ENCODE data around the gene MRPS7.
"Not testable (repeated sequence)": the region's sequence is repeated elsewhere in the genome, so short reads cannot be mapped to it uniquely, and the experiment has no call there.

The MRPS7 gene

GRCh38 chr17:75270966-75271232, 9.2 kb downstream of the MRPS7 start, which contains the start of gene MIF4GD:
Gene MIF4GD, minus strand, starts transcription at chr17:75271231. Its CDS starts 1,036 bp downstream, at chr17:75270195.
- Histone ChIP-seq H3K27me3 (replicated peaks; ENCODE audit: control insufficient read depth, insufficient read depth, low read length, poor library complexity, severe bottlenecking) (no peaks in the 10 kb centered on the region), H3K4me1 (ENCODE audit: control insufficient read depth, insufficient read depth, low read length, poor library complexity, severe bottlenecking) (peaks cover 20% of the 10 kb centered on the region), H3K9me3 (ENCODE audit: control insufficient read depth, low read length) (no peaks in the 10 kb centered on the region), H3K36me3 (ENCODE audit: control insufficient read depth, insufficient read depth, low read length) (peaks cover 12% of the 10 kb centered on the region), H3K27ac (ENCODE audit: insufficient read depth, low read length, poor library complexity, severe bottlenecking) (peak within 1 kb of the TSS; percentile 86), H3K4me3 (ENCODE audit: insufficient read depth, low read depth, low read length, poor library complexity, severe bottlenecking) (peak within 1 kb of the TSS; percentile 84)
- no peak for DNase-seq

- H3K4me1 ChIP-seq (ENCODE audit: control insufficient read depth, insufficient read depth, low read length, poor library complexity, severe bottlenecking), result peaks cover 20% of the 10 kb centered on the region
- peak overlapping the region; percentile 84 for H3K27ac ChIP-seq (ENCODE audit: insufficient read depth, low read length, poor library complexity, severe bottlenecking)
- no peaks in the 10 kb centered on the region for H3K27me3 ChIP-seq (replicated peaks; ENCODE audit: control insufficient read depth, insufficient read depth, low read length, poor library complexity, severe bottlenecking)
- peak overlapping the region; percentile 66 for H3K4me3 ChIP-seq (ENCODE audit: insufficient read depth, low read depth, low read length, poor library complexity, severe bottlenecking)
- H3K9me3 ChIP-seq (ENCODE audit: control insufficient read depth, low read length), result no peaks in the 10 kb centered on the region
- DNase-seq, result peak; percentile 74 to 79 (median 76)
- peaks cover 8% of the 10 kb centered on the region for H3K36me3 ChIP-seq (ENCODE audit: control insufficient read depth, insufficient read depth, low read length)
Observed at GRCh38 chr17:75271233-75271954, 9.7 kb downstream of the MRPS7 start.

- no peak for DNase-seq
- Histone ChIP-seq H3K36me3 (ENCODE audit: control insufficient read depth, insufficient read depth, low read length) (peaks cover 4% of the 10 kb centered on the region), H3K27ac (ENCODE audit: insufficient read depth, low read length, poor library complexity, severe bottlenecking) (peak overlapping the region; percentile 84), H3K9me3 (ENCODE audit: control insufficient read depth, low read length) (no peaks in the 10 kb centered on the region), H3K4me1 (ENCODE audit: control insufficient read depth, insufficient read depth, low read length, poor library complexity, severe bottlenecking) (peaks cover 20% of the 10 kb centered on the region), H3K27me3 (replicated peaks; ENCODE audit: control insufficient read depth, insufficient read depth, low read length, poor library complexity, severe bottlenecking) (no peaks in the 10 kb centered on the region), H3K4me3 (ENCODE audit: insufficient read depth, low read depth, low read length, poor library complexity, severe bottlenecking) (peak overlapping the region; percentile 66)
Observed at GRCh38 chr17:75271955-75272847, 10.5 kb downstream of the MRPS7 start.

- H3K4me1 ChIP-seq (ENCODE audit: control insufficient read depth, insufficient read depth, low read length, poor library complexity, severe bottlenecking), result peaks cover 20% of the 10 kb centered on the region
- no peak for DNase-seq
- H3K4me3 ChIP-seq (ENCODE audit: insufficient read depth, low read depth, low read length, poor library complexity, severe bottlenecking), result no peak overlapping the region
- no peaks in the 10 kb centered on the region for H3K9me3 ChIP-seq (ENCODE audit: control insufficient read depth, low read length)
- no peak overlapping the region for H3K27ac ChIP-seq (ENCODE audit: insufficient read depth, low read length, poor library complexity, severe bottlenecking)
- no peaks in the 10 kb centered on the region for H3K27me3 ChIP-seq (replicated peaks; ENCODE audit: control insufficient read depth, insufficient read depth, low read length, poor library complexity, severe bottlenecking)
- H3K36me3 ChIP-seq (ENCODE audit: control insufficient read depth, insufficient read depth, low read length), result peaks cover 5% of the 10 kb centered on the region
Observed at GRCh38 chr17:75272848-75273184, 11.1 kb downstream of the MRPS7 start.

- no peaks in the 10 kb centered on the region for H3K27me3 ChIP-seq (replicated peaks; ENCODE audit: control insufficient read depth, insufficient read depth, low read length, poor library complexity, severe bottlenecking)
- H3K36me3 ChIP-seq (ENCODE audit: control insufficient read depth, insufficient read depth, low read length), result peaks cover 11% of the 10 kb centered on the region
- no peak overlapping the region for H3K4me3 ChIP-seq (ENCODE audit: insufficient read depth, low read depth, low read length, poor library complexity, severe bottlenecking)
- peaks cover 20% of the 10 kb centered on the region for H3K4me1 ChIP-seq (ENCODE audit: control insufficient read depth, insufficient read depth, low read length, poor library complexity, severe bottlenecking)
- no peak for DNase-seq
- H3K9me3 ChIP-seq (ENCODE audit: control insufficient read depth, low read length), result no peaks in the 10 kb centered on the region
- H3K27ac ChIP-seq (ENCODE audit: insufficient read depth, low read length, poor library complexity, severe bottlenecking), result no peak overlapping the region
Observed at GRCh38 chr17:75273977-75274708, 12.5 kb downstream of the MRPS7 start.

GRCh38 chr17:75277664-75278071, 16.0 kb downstream of the MRPS7 start:
- H3K9me3 ChIP-seq (ENCODE audit: control insufficient read depth, low read length), result no peaks in the 10 kb centered on the region
- H3K27me3 ChIP-seq (replicated peaks; ENCODE audit: control insufficient read depth, insufficient read depth, low read length, poor library complexity, severe bottlenecking), result no peaks in the 10 kb centered on the region
- peaks cover under 1% of the 10 kb centered on the region for H3K4me1 ChIP-seq (ENCODE audit: control insufficient read depth, insufficient read depth, low read length, poor library complexity, severe bottlenecking)
- H3K36me3 ChIP-seq (ENCODE audit: control insufficient read depth, insufficient read depth, low read length), result peaks cover 18% of the 10 kb centered on the region
- H3K27ac ChIP-seq (ENCODE audit: insufficient read depth, low read length, poor library complexity, severe bottlenecking), result no peak overlapping the region
- no peak overlapping the region for H3K4me3 ChIP-seq (ENCODE audit: insufficient read depth, low read depth, low read length, poor library complexity, severe bottlenecking)
- DNase-seq, result no peak

GRCh38 chr17:75280189-75280588, 18.5 kb downstream of the MRPS7 start:
- not testable (repeated sequence) for H3K4me1 ChIP-seq (ENCODE audit: control insufficient read depth, insufficient read depth, low read length, poor library complexity, severe bottlenecking); H3K4me3 ChIP-seq (ENCODE audit: insufficient read depth, low read depth, low read length, poor library complexity, severe bottlenecking); H3K9me3 ChIP-seq (ENCODE audit: control insufficient read depth, low read length); H3K27me3 ChIP-seq (replicated peaks; ENCODE audit: control insufficient read depth, insufficient read depth, low read length, poor library complexity, severe bottlenecking); DNase-seq; H3K27ac ChIP-seq (ENCODE audit: insufficient read depth, low read length, poor library complexity, severe bottlenecking)
- H3K36me3 ChIP-seq (ENCODE audit: control insufficient read depth, insufficient read depth, low read length), result peaks cover 18% of the 10 kb centered on the region

GRCh38 chr17:75285123-75285522, 23.4 kb downstream of the MRPS7 start:
- H3K27me3 ChIP-seq (replicated peaks; ENCODE audit: control insufficient read depth, insufficient read depth, low read length, poor library complexity, severe bottlenecking), result no peaks in the 10 kb centered on the region
- H3K36me3 ChIP-seq (ENCODE audit: control insufficient read depth, insufficient read depth, low read length), result peaks cover 17% of the 10 kb centered on the region
- no peaks in the 10 kb centered on the region for H3K9me3 ChIP-seq (ENCODE audit: control insufficient read depth, low read length)
- H3K4me3 ChIP-seq (ENCODE audit: insufficient read depth, low read depth, low read length, poor library complexity, severe bottlenecking), result no peak overlapping the region
- no peak for DNase-seq
- no peak overlapping the region for H3K27ac ChIP-seq (ENCODE audit: insufficient read depth, low read length, poor library complexity, severe bottlenecking)
- H3K4me1 ChIP-seq (ENCODE audit: control insufficient read depth, insufficient read depth, low read length, poor library complexity, severe bottlenecking), result peaks cover 4% of the 10 kb centered on the region

- DNase-seq, result no peak
- no peak overlapping the region for H3K27ac ChIP-seq (ENCODE audit: insufficient read depth, low read length, poor library complexity, severe bottlenecking)
- H3K27me3 ChIP-seq (replicated peaks; ENCODE audit: control insufficient read depth, insufficient read depth, low read length, poor library complexity, severe bottlenecking), result no peaks in the 10 kb centered on the region
- no peak overlapping the region for H3K4me3 ChIP-seq (ENCODE audit: insufficient read depth, low read depth, low read length, poor library complexity, severe bottlenecking)
- peaks cover 4% of the 10 kb centered on the region for H3K4me1 ChIP-seq (ENCODE audit: control insufficient read depth, insufficient read depth, low read length, poor library complexity, severe bottlenecking)
- H3K9me3 ChIP-seq (ENCODE audit: control insufficient read depth, low read length), result no peaks in the 10 kb centered on the region
- H3K36me3 ChIP-seq (ENCODE audit: control insufficient read depth, insufficient read depth, low read length), result peaks cover 11% of the 10 kb centered on the region
Observed at GRCh38 chr17:75287221-75287620, 25.5 kb downstream of the MRPS7 start.

- H3K4me1 ChIP-seq (ENCODE audit: control insufficient read depth, insufficient read depth, low read length, poor library complexity, severe bottlenecking), result peaks cover 4% of the 10 kb centered on the region
- peak overlapping the region; percentile 97 for H3K27ac ChIP-seq (ENCODE audit: insufficient read depth, low read length, poor library complexity, severe bottlenecking)
- H3K27me3 ChIP-seq (replicated peaks; ENCODE audit: control insufficient read depth, insufficient read depth, low read length, poor library complexity, severe bottlenecking), result no peaks in the 10 kb centered on the region
- H3K4me3 ChIP-seq (ENCODE audit: insufficient read depth, low read depth, low read length, poor library complexity, severe bottlenecking), result peak overlapping the region; percentile 74
- peaks cover 11% of the 10 kb centered on the region for H3K36me3 ChIP-seq (ENCODE audit: control insufficient read depth, insufficient read depth, low read length)
- no peaks in the 10 kb centered on the region for H3K9me3 ChIP-seq (ENCODE audit: control insufficient read depth, low read length)
- no peak for DNase-seq
Observed at GRCh38 chr17:75288359-75288758, 26.7 kb downstream of the MRPS7 start.

Measured in effector memory CD4-positive, alpha-beta T cell (primary cell).